Retinal pigment epithelial cell (primary cell): ENCODE measurements around the gene SLC49A4.

Source experiments
- DNase-seq: peaks from one replicate; pipeline ENCODE4 v3.0.0-alpha.2; 2010; ENCODE audit warnings: low read depth
- H3K4me3 ChIP-seq: 2 replicates; pipeline ENCODE4 v1.5.1; 2011; ENCODE audit warnings: mild to moderate bottlenecking, low read length, control low read depth, moderate library complexity
- CTCF ChIP-seq: conservative IDR thresholded peaks from 2 replicates; pipeline ENCODE4 v1.5.1; 2011; ENCODE audit warnings: low read depth, low read length, control low read depth, inconsistent platforms

Gene SLC49A4

GRCh38 chr3:122898298-122898697, 103.4 kb downstream of the SLC49A4 start:
- no peak for TF ChIP-seq CTCF
- DNase-seq: no peak
- no peak overlapping the region for H3K4me3 ChIP-seq

GRCh38 chr3:122902326-122902725, 107.5 kb downstream of the SLC49A4 start:
- no peak for DNase-seq
- H3K4me3 ChIP-seq: no peak overlapping the region
- TF ChIP-seq CTCF: no peak

- no peak overlapping the region for H3K4me3 ChIP-seq
- no peak for DNase-seq
- no peak for TF ChIP-seq CTCF
These were observed 108.3 kb downstream of the SLC49A4 start for GRCh38 chr3:122903171-122903570.

GRCh38 chr3:122907471-122907870, 112.6 kb downstream of the SLC49A4 start:
- no peak for TF ChIP-seq CTCF
- no peak for DNase-seq
- H3K4me3 ChIP-seq: no peak overlapping the region

GRCh38 chr3:122908251-122908650, 113.4 kb downstream of the SLC49A4 start:
- no peak for TF ChIP-seq CTCF
- H3K4me3 ChIP-seq: no peak overlapping the region
- no peak for DNase-seq

- DNase-seq: no peak
- TF ChIP-seq CTCF: no peak
- H3K4me3 ChIP-seq: no peak overlapping the region
These were observed 117.0 kb downstream of the SLC49A4 start for GRCh38 chr3:122911901-122912300.

GRCh38 chr3:122912772-122913538, 118.1 kb downstream of the SLC49A4 start:
- DNase-seq: no peak
- H3K4me3 ChIP-seq: no peak overlapping the region
- no peak for TF ChIP-seq CTCF
